A549 (cell line): ENCODE data around the gene CYP4F8. TPM values are rescaled to one million over a fixed set of nuclear protein-coding genes. Genes with fewer than 3 reads are reported as not detected.
"Not testable (repeated sequence)": the region's sequence is repeated elsewhere in the genome, so short reads cannot be mapped to it uniquely, and the experiment has no call there.

Experiments used
- ATAC-seq, 2 experiments: fragments of 200-7000 bp in 1 of 2; fragments of >200 bp in 1 of 2; cut with Nextera tagmentation in 1 of 2; cut with Tn5 transposase in 1 of 2; 3 replicates each; pipeline versions ENCODE4 v1.8.0 to v1.9.1; 2018 to 2020; ENCODE audit warnings: mild to moderate bottlenecking in 1 of 2, moderate library complexity in 1 of 2
- CTCF ChIA-PET: fragments of 300-600 bp; sonication (Branson Sonifier 250); formaldehyde crosslinking; extraction: SDS; loops from one replicate; lab custom pipeline; 2021; ENCODE audit warnings: antibody characterized with exemption, inconsistent platforms; lab: Yijun Ruan, JAX
- POLR2A ChIA-PET: fragments of 350-600 bp; formaldehyde crosslinking; extraction: SDS; loops from one replicate; lab custom pipeline; 2021; ENCODE audit warnings: antibody characterized with exemption, inconsistent platforms; lab: Yijun Ruan, JAX
- DNase-seq, 2 experiments: peaks; one replicate each; pipeline versions ENCODE4 v3.0.0 to v3.0.0-alpha.2; 2011 to 2016; ENCODE audit warnings: low read depth in 1 of 2, low spot score in 1 of 2
- FAIRE-seq: peaks from 2 replicates; lab custom pipeline; 2011; peaks lifted over from hg19 to GRCh38; lab: Jason Lieb, UNC
- H3K27ac ChIP-seq, 2 experiments: fragments of >200 bp; sonication (Bioruptor Twin); formaldehyde crosslinking; 3 replicates each; pipeline ENCODE4 v1.5.1; 2016 to 2017
- H3K4me1 ChIP-seq: fragments of >200 bp; sonication (Bioruptor Twin); formaldehyde crosslinking; 3 replicates; pipeline ENCODE4 v1.6.1; 2016
- H3K4me2 ChIP-seq: fragments of >200 bp; sonication (Bioruptor Twin); formaldehyde crosslinking; 3 replicates; pipeline ENCODE4 v1.6.1; 2016
- H3K4me3 ChIP-seq: fragments of >200 bp; sonication (Bioruptor Twin); formaldehyde crosslinking; 3 replicates; pipeline ENCODE4 v1.5.1; 2016
- H3K9me3 ChIP-seq: fragments of >200 bp; sonication (Bioruptor Twin); formaldehyde crosslinking; 3 replicates; pipeline ENCODE4 v1.6.1; 2016
- CBX8 ChIP-seq: fragments of 200-600 bp; sonication (generic); IDR thresholded peaks from 2 replicates; pipeline ENCODE4 v1.6.1; 2016
- CHD4 ChIP-seq: fragments of 200-600 bp; sonication (generic); IDR thresholded peaks from 2 replicates; pipeline ENCODE4 v1.6.1; 2016; ENCODE audit warnings: antibody characterized with exemption, mild to moderate bottlenecking, borderline replicate concordance
- E2F6 ChIP-seq: IDR thresholded peaks from 2 replicates; pipeline ENCODE4 v1.6.1; 2012; ENCODE audit warnings: low read depth, borderline replicate concordance
- EHF ChIP-seq: fragments of 250-450 bp; sonication (Bioruptor Pico); IDR thresholded peaks from 2 replicates; pipeline ENCODE4 v1.5.0; 2020; ENCODE audit warnings: mild to moderate bottlenecking
- ESRRA ChIP-seq: fragments of 150-350 bp; IDR thresholded peaks from 2 replicates; pipeline ENCODE4 v1.6.1; 2014; ENCODE audit warnings: mild to moderate bottlenecking, low read length, borderline replicate concordance
- HMGXB4 ChIP-seq: fragments of 250-450 bp; sonication (Bioruptor Pico); IDR thresholded peaks from 2 replicates; pipeline ENCODE4 v1.5.0; 2021; ENCODE audit warnings: mild to moderate bottlenecking, moderate library complexity, borderline replicate concordance
- HOXB13 ChIP-seq: fragments of 250-450 bp; sonication (Bioruptor Pico); IDR thresholded peaks from 2 replicates; pipeline ENCODE4 v1.5.0; 2020; ENCODE audit warnings: low read depth, mild to moderate bottlenecking, moderate library complexity
- KDM1A ChIP-seq: fragments of 200-600 bp; sonication (generic); IDR thresholded peaks from 2 replicates; pipeline ENCODE4 v1.6.1; 2016; ENCODE audit warnings: low read depth, mild to moderate bottlenecking
- MAFK ChIP-seq: fragments of 450-650 bp; IDR thresholded peaks from 2 replicates; pipeline ENCODE4 v1.6.1; 2014; ENCODE audit not compliant: partially characterized antibody
- MAX ChIP-seq: IDR thresholded peaks from 2 replicates; pipeline ENCODE4 v1.6.1; 2012
- NFE2L2 ChIP-seq: fragments of 150-350 bp; conservative IDR thresholded peaks from 2 replicates; pipeline ENCODE4 v1.6.1; 2014; ENCODE audit warnings: low read length
- NPAS2 ChIP-seq: fragments of 250-450 bp; sonication (Bioruptor Pico); IDR thresholded peaks from 2 replicates; pipeline ENCODE4 v1.8.0; 2022; ENCODE audit warnings: mild to moderate bottlenecking, moderate library complexity, borderline replicate concordance
- POLR2A ChIP-seq: IDR thresholded peaks from 2 replicates; pipeline ENCODE4 v1.6.1; 2012; ENCODE audit warnings: mild to moderate bottlenecking, low read length
- RARB ChIP-seq: fragments of 250-450 bp; sonication (Bioruptor Pico); IDR thresholded peaks from 2 replicates; pipeline ENCODE4 v1.8.0; 2021; ENCODE audit warnings: mild to moderate bottlenecking, moderate library complexity
- RCOR1 ChIP-seq: fragments of 150-350 bp; IDR thresholded peaks from 2 replicates; pipeline ENCODE4 v1.6.1; 2014; ENCODE audit warnings: antibody characterized with exemption, low read length, low read depth
- RNF2 ChIP-seq: fragments of 200-600 bp; sonication (generic); IDR thresholded peaks from 2 replicates; pipeline ENCODE4 v1.6.1; 2016; ENCODE audit warnings: low read depth, mild to moderate bottlenecking, antibody characterized with exemption, moderate library complexity, borderline replicate concordance
- TFCP2L1 ChIP-seq: fragments of 250-450 bp; sonication (Bioruptor Pico); IDR thresholded peaks from 2 replicates; pipeline ENCODE4 v1.5.0; 2021; ENCODE audit warnings: mild to moderate bottlenecking
- ZNF302 ChIP-seq: fragments of 250-450 bp; sonication (Bioruptor Pico); IDR thresholded peaks from 2 replicates; pipeline ENCODE4 v1.9.0; 2021; ENCODE audit warnings: inconsistent platforms, mild to moderate bottlenecking, moderate library complexity
- ZSCAN20 ChIP-seq: fragments of 250-450 bp; sonication (Bioruptor Pico); IDR thresholded peaks from 2 replicates; pipeline ENCODE4 v1.8.0; 2022; ENCODE audit warnings: mild to moderate bottlenecking, moderate library complexity
- WGBS: methylation state at CpG from one replicate; pipeline ENCODE4 v1.1.6; 2017; ENCODE audit errors: missing lambda C conversion rate; 5-methylcytosine and 5-hydroxymethylcytosine counted together
- polyA plus RNA-seq, 4 experiments: library from polyadenylated mRNA; depleted of rRNA in 3 of 4; stranded (reverse); fragments of >200 nt; fragmentation: RNase III in 1 of 4; extraction: RNeasy Plus Mini Kit Qiagen cat#74134 plus additional on column Dnase treatment in 1 of 4; gene quantifications; 2 replicates in 3 of 4; 3 replicates in 1 of 4; pipeline ENCODE4 v1.2.3, GENCODE V29; 2011 to 2017
- TF ChIP-seq, protein P1 (sequence below): IDR thresholded peaks from 2 replicates; pipeline ENCODE4 v1.6.1; 2012
- TF ChIP-seq, protein P2 (sequence below): fragments of 450-650 bp; IDR thresholded peaks from 2 replicates; pipeline ENCODE4 v1.6.1; 2014; ENCODE audit warnings: antibody characterized with exemption

CYP4F8 gene
- polyA plus RNA-seq, 2 of the 4 experiments (the other 2 are of a cell fraction) = not detected

DNA sequence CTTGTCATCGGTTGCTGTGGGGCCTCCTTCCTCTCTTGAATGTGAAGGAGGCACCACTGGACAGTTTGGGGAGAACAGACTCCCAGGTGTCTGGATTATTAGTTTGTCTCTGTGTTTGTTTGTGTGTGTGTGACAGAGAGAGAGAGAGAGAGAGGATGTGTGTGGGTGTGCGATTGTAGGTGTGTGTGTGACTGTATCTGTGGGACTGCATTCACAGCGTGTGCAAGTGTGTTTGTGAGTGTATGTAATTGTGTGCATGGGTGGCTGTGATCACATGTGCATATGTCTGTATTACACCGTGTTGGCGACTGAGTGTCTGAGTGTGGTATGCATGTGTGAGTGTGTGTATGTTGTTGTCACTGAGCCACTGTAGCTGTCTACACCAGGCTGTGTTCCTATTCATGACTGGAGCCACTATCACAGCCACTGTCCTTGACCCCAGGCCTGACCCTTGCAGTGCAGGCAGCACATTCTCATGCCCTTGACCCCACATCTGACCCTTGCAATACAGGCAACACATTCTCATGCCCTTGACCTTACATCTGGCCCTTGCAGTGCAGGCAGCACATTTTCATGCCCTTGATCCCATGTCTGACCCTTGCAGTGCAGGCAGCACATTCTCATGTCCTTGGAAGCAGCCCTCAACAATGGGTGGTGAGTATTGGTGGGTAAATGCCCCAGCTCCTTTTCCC is 25.1 kb upstream of the CYP4F8 start (continued):
- TF ChIP-seq E2F6 (no peak), CBX8 (no peak)

DNA sequence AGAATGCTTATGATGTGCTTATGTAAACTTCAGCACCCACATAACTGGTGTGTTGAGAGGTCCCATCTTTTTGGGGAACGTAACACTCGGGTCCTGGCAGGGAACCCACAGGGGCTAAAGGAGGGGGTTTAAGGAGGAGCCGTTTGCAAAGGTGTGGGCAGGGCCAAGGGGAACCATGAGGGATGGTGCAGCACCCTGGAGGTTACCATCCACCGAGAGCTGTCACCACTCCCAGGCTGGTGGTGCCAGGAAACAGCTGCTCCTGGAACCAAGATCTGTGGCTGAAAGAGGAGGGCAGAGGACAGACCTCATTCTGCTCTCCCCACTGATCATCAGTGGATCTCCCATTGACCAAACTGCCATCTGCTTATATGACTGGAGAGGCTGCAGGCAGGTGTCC is 23.2 kb upstream of the CYP4F8 start:
- ChIA-PET CTCF (interaction anchor here (0.5 kb wide), 1 partner anchor 386 kb away, joined by 3 read pairs; no protein-coding TSS in a partner anchor), POLR2A (no interaction called here)
- TF ChIP-seq RARB (CRISPR knock-in tag) (no peak), NPAS2 (no peak), RNF2 (no peak), CBX8 (no peak), ESRRA (no peak), EHF (CRISPR knock-in tag) (no peak), ZNF302 (CRISPR knock-in tag) (no peak), POLR2A (no peak), MAX (no peak), RCOR1 (no peak), CHD4 (no peak), HOXB13 (CRISPR knock-in tag) (no peak), TFCP2L1 (CRISPR knock-in tag) (no peak), NFE2L2 (no peak), KDM1A (no peak), MAFK (no peak), ZSCAN20 (no peak), HMGXB4 (no peak)
- TF ChIP-seq, protein P1, sequence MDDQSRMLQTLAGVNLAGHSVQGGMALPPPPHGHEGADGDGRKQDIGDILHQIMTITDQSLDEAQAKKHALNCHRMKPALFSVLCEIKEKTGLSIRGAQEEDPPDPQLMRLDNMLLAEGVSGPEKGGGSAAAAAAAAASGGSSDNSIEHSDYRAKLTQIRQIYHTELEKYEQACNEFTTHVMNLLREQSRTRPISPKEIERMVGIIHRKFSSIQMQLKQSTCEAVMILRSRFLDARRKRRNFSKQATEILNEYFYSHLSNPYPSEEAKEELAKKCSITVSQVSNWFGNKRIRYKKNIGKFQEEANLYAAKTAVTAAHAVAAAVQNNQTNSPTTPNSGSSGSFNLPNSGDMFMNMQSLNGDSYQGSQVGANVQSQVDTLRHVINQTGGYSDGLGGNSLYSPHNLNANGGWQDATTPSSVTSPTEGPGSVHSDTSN = no peak
- TF ChIP-seq, protein P2, sequence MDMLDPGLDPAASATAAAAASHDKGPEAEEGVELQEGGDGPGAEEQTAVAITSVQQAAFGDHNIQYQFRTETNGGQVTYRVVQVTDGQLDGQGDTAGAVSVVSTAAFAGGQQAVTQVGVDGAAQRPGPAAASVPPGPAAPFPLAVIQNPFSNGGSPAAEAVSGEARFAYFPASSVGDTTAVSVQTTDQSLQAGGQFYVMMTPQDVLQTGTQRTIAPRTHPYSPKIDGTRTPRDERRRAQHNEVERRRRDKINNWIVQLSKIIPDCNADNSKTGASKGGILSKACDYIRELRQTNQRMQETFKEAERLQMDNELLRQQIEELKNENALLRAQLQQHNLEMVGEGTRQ = no peak
- Histone ChIP-seq H3K4me2 (no peak overlapping the region), H3K4me1 (no peaks in the 10 kb centered on the region), H3K9me3 (no peaks in the 10 kb centered on the region), H3K4me3 (no peak overlapping the region), H3K27ac (no peak overlapping the region)
- DNase-seq (no peak), ATAC-seq (no peak), FAIRE-seq (no peak)
- 46% methylated on average over 4 of the region's 4 CpGs for WGBS

DNA sequence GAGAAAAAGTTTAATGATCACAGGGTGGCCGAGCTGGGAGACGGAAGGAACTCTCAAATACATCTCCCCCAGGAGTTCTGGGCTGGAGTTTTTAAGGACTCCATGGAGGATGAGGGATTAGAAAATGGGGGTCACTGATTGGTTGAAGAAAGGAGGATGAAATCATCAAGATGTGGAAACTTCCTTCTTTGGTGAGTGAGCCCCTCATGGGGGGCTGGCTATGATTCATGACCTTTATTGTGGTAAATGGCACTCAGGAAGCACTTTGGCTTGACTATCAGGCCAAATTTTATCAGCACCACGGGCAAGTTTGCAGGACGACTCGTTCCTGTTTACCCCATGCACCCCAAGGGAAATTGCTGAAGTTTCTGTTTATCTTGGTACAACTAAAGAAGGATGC is 22.5 kb upstream of the CYP4F8 start:
- WGBS = 0% methylated on average over 5 of the region's 5 CpGs
- not testable (repeated sequence) for FAIRE-seq, H3K4me2 ChIP-seq

DNA sequence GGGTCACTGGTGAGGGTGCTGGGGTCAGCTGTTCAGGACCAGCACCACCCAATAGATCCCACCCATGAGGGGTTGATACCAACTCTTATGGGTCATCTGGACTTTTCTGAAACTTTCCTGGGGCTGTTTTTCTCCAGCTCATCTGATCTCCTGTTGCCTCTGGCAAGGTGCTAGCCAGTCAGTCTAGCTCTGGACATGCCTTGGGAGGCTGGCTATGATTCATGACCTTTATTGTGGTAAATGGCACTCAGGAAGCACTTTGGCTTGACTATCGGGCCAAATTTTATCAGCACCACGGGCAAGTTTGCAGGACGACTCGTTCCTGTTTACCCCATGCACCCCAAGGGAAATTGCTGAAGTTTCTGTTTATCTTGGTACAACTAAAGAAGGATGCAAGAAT is 21.3 kb upstream of the CYP4F8 start:
- WGBS = 0% methylated on average over 4 of the region's 4 CpGs
- POLR2A ChIA-PET, H3K4me2 ChIP-seq, H3K27ac ChIP-seq, H3K9me3 ChIP-seq, DNase-seq, FAIRE-seq, CTCF ChIA-PET, H3K4me1 ChIP-seq, H3K4me3 ChIP-seq, ATAC-seq: not testable (repeated sequence)

More for the DNA sequence above, 22.5 kb upstream of the CYP4F8 start:
- ATAC-seq, H3K4me3 ChIP-seq, DNase-seq, H3K27ac ChIP-seq, POLR2A ChIA-PET, H3K9me3 ChIP-seq, H3K4me1 ChIP-seq: not testable (repeated sequence)
- CTCF ChIA-PET = interaction anchor here (0.5 kb wide), 1 partner anchor 386 kb away, joined by 3 read pairs; no protein-coding TSS in a partner anchor
